PC-9 (cell line): ENCODE measurements around the gene ELMO3.

Experiments used
- CTCF ChIP-seq: fragments of 200-600 bp; sonication (generic); conservative IDR thresholded peaks from 2 replicates; pipeline ENCODE4 v1.6.1; 2017; ENCODE audit warnings: mixed run types, antibody characterized with exemption, mild to moderate bottlenecking, moderate library complexity
- EZH2 ChIP-seq: fragments of 200-600 bp; sonication (generic); IDR thresholded peaks from 2 replicates; pipeline ENCODE4 v1.8.0; 2017; ENCODE audit warnings: antibody characterized with exemption, low read depth

GRCh38 chr16:67166598-67167168 is 32.2 kb upstream of the ELMO3 start:
- TF ChIP-seq CTCF (no peak), EZH2 (no peak)
